Ectodermal cell (in vitro differentiated cells): ENCODE data around the gene TLNRD1.

Experiments
- H3K27ac ChIP-seq: 2 replicates; pipeline ENCODE4 v1.7.0; 2013; ENCODE audit warnings: mild to moderate bottlenecking, low read depth, low read length; ENCODE audit not compliant: insufficient read depth, poor library complexity, severe bottlenecking
- H3K27me3 ChIP-seq: 2 replicates; pipeline ENCODE4 v1.7.0; 2013; ENCODE audit warnings: mild to moderate bottlenecking, low read length; ENCODE audit not compliant: insufficient read depth, control insufficient read depth, poor library complexity, severe bottlenecking
- H3K36me3 ChIP-seq: one replicate; pipeline ENCODE4 v1.7.0; 2013; ENCODE audit warnings: low read length; ENCODE audit not compliant: control insufficient read depth, insufficient read depth
- H3K4me1 ChIP-seq: one replicate; pipeline ENCODE4 v1.7.0; 2013; ENCODE audit warnings: low read length; ENCODE audit not compliant: control insufficient read depth, insufficient read depth
- H3K4me3 ChIP-seq: 2 replicates; pipeline ENCODE4 v1.7.0; 2013; ENCODE audit warnings: low read depth, low read length, control low read depth; ENCODE audit not compliant: insufficient read depth
- H3K9me3 ChIP-seq: 2 replicates; pipeline ENCODE4 v1.7.0; 2013; ENCODE audit warnings: mild to moderate bottlenecking, low read length, moderate library complexity; ENCODE audit not compliant: control insufficient read depth
- WGBS, 2 experiments: methylation state at CpG; one replicate each; pipeline ENCODE4 v1.1.7; 2013; ENCODE audit warnings: missing lambda C conversion rate in 2 of 2; 5-methylcytosine and 5-hydroxymethylcytosine counted together

Gene TLNRD1

DNA sequence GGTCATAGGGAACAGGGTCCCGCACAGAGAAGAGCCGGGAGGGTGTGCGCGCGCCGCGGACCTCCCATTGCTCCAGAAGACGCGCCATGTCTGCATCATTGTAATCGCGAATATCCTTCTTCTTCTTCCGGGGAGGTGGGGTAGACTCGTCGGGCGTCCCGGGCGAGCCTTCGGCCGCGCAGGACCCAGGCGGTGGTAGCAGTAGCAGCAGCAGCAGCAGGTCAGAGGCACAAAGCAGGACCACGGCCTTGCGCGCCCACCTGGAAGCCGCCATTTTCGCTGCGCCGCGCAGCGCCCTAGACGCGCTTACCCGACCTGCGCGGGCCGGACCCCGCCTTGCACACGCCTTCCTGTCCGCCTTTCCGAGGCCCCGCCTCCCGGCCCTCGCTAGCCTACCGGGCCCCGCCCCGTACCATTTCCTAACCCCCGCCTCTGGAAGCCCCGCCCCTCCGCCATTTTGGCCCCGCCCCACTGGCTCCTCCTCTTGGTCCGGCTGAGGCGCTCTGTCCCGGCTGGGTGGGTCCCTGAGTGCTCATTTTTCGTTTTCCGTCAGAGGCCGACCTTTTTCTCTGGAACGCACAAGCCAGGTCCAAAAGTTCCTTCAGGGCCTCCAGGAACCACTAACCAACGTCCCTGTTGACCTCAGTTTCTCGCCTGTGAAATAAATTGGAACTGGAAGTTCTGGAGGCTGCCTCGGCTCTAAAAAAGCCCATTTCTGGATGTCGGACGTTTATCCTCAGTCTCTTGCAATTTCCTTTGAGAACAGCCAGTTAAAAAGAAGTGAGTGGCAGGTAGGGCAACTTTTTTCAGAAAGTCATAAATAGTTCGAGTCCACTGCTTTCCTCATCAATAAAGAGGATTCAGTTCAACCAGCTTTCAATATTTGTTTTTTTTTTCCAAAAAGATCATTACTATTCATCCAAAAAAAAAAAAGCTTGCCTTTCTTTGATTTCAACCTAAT lies 10.9 kb upstream of the TLNRD1 start, which contains the start of gene MESD:
Gene MESD (minus strand): TSS at position 302 of the 961 bp plus-strand sequence. CDS start 28 bp downstream, at position 274.
- Histone ChIP-seq H3K4me1 (peaks cover 14% of the 10 kb centered on the region), H3K27me3 (no peaks in the 10 kb centered on the region), H3K9me3 (no peaks in the 10 kb centered on the region), H3K4me3 (peak within 1 kb of the TSS; percentile 94), H3K36me3 (no peaks in the 10 kb centered on the region), H3K27ac (peak within 1 kb of the TSS; percentile 88)
- 3 to 4% methylated on average over 63 of the region's 63 CpGs for WGBS, 2 experiments

- H3K4me3 ChIP-seq: no peak overlapping the region
- H3K4me1 ChIP-seq: peaks cover 14% of the 10 kb centered on the region
- 86 to 93% methylated on average over 1 of the region's 1 CpG for WGBS, 2 experiments
- H3K9me3 ChIP-seq: no peaks in the 10 kb centered on the region
- no peaks in the 10 kb centered on the region for H3K27me3 ChIP-seq
- H3K27ac ChIP-seq: no peak overlapping the region
- no peaks in the 10 kb centered on the region for H3K36me3 ChIP-seq
These were observed 9.8 kb upstream of the TLNRD1 start for GRCh38 chr15:80990955-80991354.

- 89 to 91% methylated on average over 5 of the region's 5 CpGs for WGBS, 2 experiments
These were observed 9.3 kb upstream of the TLNRD1 start for GRCh38 chr15:80991421-80991820.

GRCh38 chr15:80992006-80992405 lies 8.7 kb upstream of the TLNRD1 start:
- 92 to 98% methylated on average over 4 of the region's 4 CpGs for WGBS, 2 experiments

More at GRCh38 chr15:80991421-80991820, 9.3 kb upstream of the TLNRD1 start:
- no peak overlapping the region for H3K27ac ChIP-seq
- H3K4me3 ChIP-seq: no peak overlapping the region
- peaks cover 13% of the 10 kb centered on the region for H3K4me1 ChIP-seq
- H3K9me3 ChIP-seq: no peaks in the 10 kb centered on the region
- no peaks in the 10 kb centered on the region for H3K27me3 ChIP-seq
- H3K36me3 ChIP-seq: no peaks in the 10 kb centered on the region

GRCh38 chr15:80992441-80992840 lies 8.3 kb upstream of the TLNRD1 start:
- Histone ChIP-seq H3K27me3 (no peaks in the 10 kb centered on the region), H3K4me1 (peaks cover 7% of the 10 kb centered on the region)
- WGBS, 2 experiments: 96 to 100% methylated on average over 1 of the region's 1 CpG

More at GRCh38 chr15:80992006-80992405, 8.7 kb upstream of the TLNRD1 start:
- Histone ChIP-seq H3K4me1 (peaks cover 8% of the 10 kb centered on the region), H3K27ac (no peak overlapping the region), H3K27me3 (no peaks in the 10 kb centered on the region), H3K4me3 (no peak overlapping the region), H3K9me3 (no peaks in the 10 kb centered on the region), H3K36me3 (no peaks in the 10 kb centered on the region)

DNA sequence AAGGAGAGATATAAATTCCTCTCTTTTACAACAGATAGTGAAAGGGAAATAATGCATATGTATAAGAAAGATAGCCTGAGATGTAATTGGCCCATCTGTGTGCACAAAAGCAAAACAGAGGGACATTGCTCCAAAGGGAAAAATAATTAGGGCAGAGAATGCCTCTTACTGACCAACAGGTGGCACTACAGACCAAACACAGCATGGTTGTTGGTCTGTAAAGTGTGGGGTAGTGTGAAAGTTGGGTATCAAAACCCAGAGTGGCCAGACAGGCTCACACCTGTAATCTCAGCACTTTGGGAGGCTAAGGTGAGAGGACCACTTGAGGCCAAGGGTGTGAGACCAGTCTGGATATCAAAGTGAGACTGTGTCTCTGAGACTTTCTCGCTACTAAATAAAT lies 4.5 kb upstream of the TLNRD1 start:
- 83% methylated on average over 1 of the region's 1 CpG; no CpG with 5 or more reads in 1 of the 2 experiments for WGBS, 2 experiments
- H3K36me3 ChIP-seq: no peaks in the 10 kb centered on the region
- peaks cover 16% of the 10 kb centered on the region for H3K27me3 ChIP-seq
- no peaks in the 10 kb centered on the region for H3K9me3 ChIP-seq
- no peak overlapping the region for H3K4me3 ChIP-seq
- H3K27ac ChIP-seq: no peak overlapping the region
- H3K4me1 ChIP-seq: no peaks in the 10 kb centered on the region

More at GRCh38 chr15:80992441-80992840, 8.3 kb upstream of the TLNRD1 start:
- H3K9me3 ChIP-seq: no peaks in the 10 kb centered on the region
- H3K4me3 ChIP-seq: no peak overlapping the region
- no peak overlapping the region for H3K27ac ChIP-seq
- H3K36me3 ChIP-seq: no peaks in the 10 kb centered on the region

GRCh38 chr15:80997692-80998091 lies 3.0 kb upstream of the TLNRD1 start:
- H3K4me1 ChIP-seq: no peaks in the 10 kb centered on the region
- 90 to 100% methylated on average over 1 of the region's 1 CpG for WGBS, 2 experiments

DNA sequence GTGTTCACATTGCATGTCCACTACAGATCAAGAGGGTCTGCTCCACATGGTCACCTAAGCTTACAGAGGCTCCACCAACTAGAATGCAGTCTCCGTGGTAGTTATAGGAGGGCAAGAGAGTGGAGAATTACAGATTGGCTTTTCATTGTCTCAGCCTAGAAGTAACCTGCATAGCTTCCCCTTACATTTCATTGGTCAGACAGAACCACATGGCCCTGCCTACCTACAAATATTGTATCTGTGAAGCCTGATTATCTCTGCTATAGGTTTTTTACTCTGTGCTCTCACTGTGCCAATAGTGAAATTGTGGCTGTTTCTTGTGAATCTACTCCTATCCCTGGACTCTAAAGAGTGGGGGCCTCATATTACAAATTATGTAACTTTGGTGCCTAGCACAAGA lies 2.5 kb upstream of the TLNRD1 start:
- peaks cover 29% of the 10 kb centered on the region for H3K27me3 ChIP-seq
- H3K36me3 ChIP-seq: no peaks in the 10 kb centered on the region
- 50 to 79% methylated on average over 1 of the region's 1 CpG for WGBS, 2 experiments
- H3K27ac ChIP-seq: no peak overlapping the region
- H3K9me3 ChIP-seq: no peaks in the 10 kb centered on the region
- no peaks in the 10 kb centered on the region for H3K4me1 ChIP-seq
- no peak overlapping the region for H3K4me3 ChIP-seq

More at GRCh38 chr15:80997692-80998091, 3.0 kb upstream of the TLNRD1 start:
- no peaks in the 10 kb centered on the region for H3K36me3 ChIP-seq
- H3K27me3 ChIP-seq: peaks cover 27% of the 10 kb centered on the region
- no peak overlapping the region for H3K27ac ChIP-seq
- H3K9me3 ChIP-seq: no peaks in the 10 kb centered on the region
- no peak overlapping the region for H3K4me3 ChIP-seq

GRCh38 chr15:80999623-81000036 lies 1.1 kb upstream of the TLNRD1 start:
- Histone ChIP-seq H3K4me1 (no peaks in the 10 kb centered on the region), H3K27ac (no peak overlapping the region), H3K4me3 (peak overlapping the region; percentile 91), H3K36me3 (no peaks in the 10 kb centered on the region), H3K9me3 (no peaks in the 10 kb centered on the region), H3K27me3 (peaks cover 29% of the 10 kb centered on the region)
- WGBS, 2 experiments: 88 to 91% methylated on average over 13 of the region's 13 CpGs

- Histone ChIP-seq H3K27ac (peak overlapping the region; percentile 22), H3K4me1 (no peaks in the 10 kb centered on the region), H3K4me3 (peak overlapping the region; percentile 91), H3K27me3 (peaks cover 29% of the 10 kb centered on the region), H3K36me3 (no peaks in the 10 kb centered on the region), H3K9me3 (no peaks in the 10 kb centered on the region)
- WGBS, 2 experiments: 13 to 14% methylated on average over 21 of the region's 21 CpGs
These were observed 539 bp upstream of the TLNRD1 start for GRCh38 chr15:81000144-81000623.
